Spleen (tissue), 7 donors: Measurements from ENCODE around the gene ADD3.

Experiments used
- CTCF ChIP-seq, 11 experiments: fragments of 200-600 bp in 7 of 11; fragments of 450-650 bp in 4 of 11; sonication (generic) in 4 of 11; IDR thresholded peaks in 8 of 11; conservative IDR thresholded peaks in 3 of 11; 1 replicate in 7 of 11; 2 replicates in 4 of 11; pipeline versions ENCODE4 v1.4.0 to v1.8.0; 2016 to 2021; ENCODE audit warnings: antibody characterized with exemption in 11 of 11, inconsistent platforms in 4 of 11, mild to moderate bottlenecking in 1 of 11
- POLR2A ChIP-seq, 3 donors: fragments of 450-650 bp; IDR thresholded peaks; one replicate each; pipeline ENCODE4 v1.5.1; 2017; ENCODE audit warnings: antibody characterized with exemption in 3 of 3, mild to moderate bottlenecking in 1 of 3
- donor health status: DM: no; HTN: no; CAD: no; lungs with moderate emphysema.
- donor health status: DM: no; HTN: no; CAD: no.
- donor health status: DM: no; HTN: no; CAD: no.

- TF ChIP-seq CTCF (IDR thresholded peaks at IDR 0.05 in 8 of 11, conservative IDR thresholded peaks at IDR 0.05 in 3 of 11) (no peak), POLR2A (IDR thresholded peaks at IDR 0.05) (no peak)
Observed at GRCh38 chr10:110165239-110165638, 157.5 kb downstream of the ADD3 start.
